Measurements from ENCODE around the gene PPFIA1.

DNA sequence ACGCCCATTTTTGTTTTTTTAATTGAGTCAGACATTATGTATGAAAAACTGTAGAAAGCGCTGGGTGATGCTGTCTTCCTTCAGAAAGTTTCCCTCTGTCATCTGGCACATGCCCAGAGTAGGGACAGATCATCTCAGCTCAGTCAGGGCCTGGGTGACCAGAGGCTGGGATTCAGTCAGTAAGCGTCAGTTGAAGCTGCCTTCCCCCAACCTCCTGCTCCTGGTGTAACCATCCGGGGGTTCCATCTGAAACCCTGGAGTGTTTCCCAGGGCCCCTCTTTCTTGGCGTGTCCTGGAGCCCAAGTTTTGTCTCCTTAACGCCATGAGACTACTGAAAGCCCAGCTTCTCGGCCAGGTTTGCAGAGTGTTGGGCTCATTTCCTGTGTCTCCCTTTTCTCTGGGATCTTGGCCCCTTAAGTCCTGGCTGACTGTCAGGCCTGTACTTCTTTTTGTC is 10.7 kb downstream of the PPFIA1 start:
- TF ChIP-seq EZH2 (IDR thresholded peaks at IDR 0.05; ENCODE audit: low read length, missing control alignments): no peak
- TF ChIP-seq, protein P1, sequence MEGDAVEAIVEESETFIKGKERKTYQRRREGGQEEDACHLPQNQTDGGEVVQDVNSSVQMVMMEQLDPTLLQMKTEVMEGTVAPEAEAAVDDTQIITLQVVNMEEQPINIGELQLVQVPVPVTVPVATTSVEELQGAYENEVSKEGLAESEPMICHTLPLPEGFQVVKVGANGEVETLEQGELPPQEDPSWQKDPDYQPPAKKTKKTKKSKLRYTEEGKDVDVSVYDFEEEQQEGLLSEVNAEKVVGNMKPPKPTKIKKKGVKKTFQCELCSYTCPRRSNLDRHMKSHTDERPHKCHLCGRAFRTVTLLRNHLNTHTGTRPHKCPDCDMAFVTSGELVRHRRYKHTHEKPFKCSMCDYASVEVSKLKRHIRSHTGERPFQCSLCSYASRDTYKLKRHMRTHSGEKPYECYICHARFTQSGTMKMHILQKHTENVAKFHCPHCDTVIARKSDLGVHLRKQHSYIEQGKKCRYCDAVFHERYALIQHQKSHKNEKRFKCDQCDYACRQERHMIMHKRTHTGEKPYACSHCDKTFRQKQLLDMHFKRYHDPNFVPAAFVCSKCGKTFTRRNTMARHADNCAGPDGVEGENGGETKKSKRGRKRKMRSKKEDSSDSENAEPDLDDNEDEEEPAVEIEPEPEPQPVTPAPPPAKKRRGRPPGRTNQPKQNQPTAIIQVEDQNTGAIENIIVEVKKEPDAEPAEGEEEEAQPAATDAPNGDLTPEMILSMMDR (conservative IDR thresholded peaks at IDR 0.05 in 1 of 2, IDR thresholded peaks at IDR 0.05 in 1 of 2; ENCODE audit: low read depth in 1 of 2, low read length in 2 of 2): no peak
